Ovary (tissue), 9 donors: Measurements from ENCODE around the gene SH3BGR. TPM values are rescaled to one million over a fixed set of nuclear protein-coding genes. Genes with fewer than 3 reads are reported as not detected.

Source experiments
- DNase-seq, 5 donors: peaks; one replicate each; pipeline ENCODE4 v3.0.0-alpha.2; 2019 to 2020
- H3K27ac ChIP-seq, 2 donors: fragments of 200-600 bp; one replicate each; pipeline versions ENCODE4 v1.5.1 to v1.8.0; 2019 to 2022
- H3K27me3 ChIP-seq: fragments of 200-600 bp; one replicate; pipeline ENCODE4 v1.8.0; 2022
- H3K36me3 ChIP-seq: fragments of 200-600 bp; sonication (generic); one replicate; pipeline ENCODE4 v1.5.1; 2019
- H3K4me1 ChIP-seq: one replicate; pipeline ENCODE4 v1.8.1; 2013; ENCODE audit warnings: mild to moderate bottlenecking, moderate library complexity; ENCODE audit not compliant: insufficient read depth
- H3K4me3 ChIP-seq: fragments of 200-600 bp; sonication (generic); one replicate; pipeline ENCODE4 v1.5.1; 2017
- H3K9me3 ChIP-seq, 2 donors: fragments of 200-600 bp in 1 of 2; sonication (generic) in 1 of 2; one replicate each; pipeline versions ENCODE4 v1.5.1 to v1.8.1; 2013 to 2019; ENCODE audit warnings: mild to moderate bottlenecking in 1 of 2, moderate library complexity in 1 of 2
- EP300 ChIP-seq: sonication (generic); formaldehyde crosslinking; IDR thresholded peaks from one replicate; pipeline ENCODE4 v1.6.1; 2017; ENCODE audit warnings: antibody characterized with exemption
- POLR2A ChIP-seq: fragments of 450-650 bp; IDR thresholded peaks from one replicate; pipeline ENCODE4 v1.6.1; 2017; ENCODE audit warnings: antibody characterized with exemption, mild to moderate bottlenecking, moderate library complexity
- WGBS, 3 donors: extraction: QIAGEN DNeasy Blood & Tissue Kit in 1 of 3; methylation state at CpG; one replicate each; pipeline versions ENCODE4 v1.1.5 to v1.1.7; 2013 to 2017; 5-methylcytosine and 5-hydroxymethylcytosine counted together
- intact Hi-C, 4 donors: fragments of 100-400 bp; cut with DNase I; formaldehyde crosslinking; loops; one replicate each; pipeline versions ENCODE4 v1.11.0 to v1.15.1; 2022 to 2023
- polyA plus RNA-seq, 2 donors: library from polyadenylated mRNA; stranded (reverse); fragments of 200-250 nt in 1 of 2; fragments of 350-450 nt in 1 of 2; fragmentation: Illumina TruSeq in 1 of 2; extraction: RNeasy Lipid Tissue Mini Kit (QIAGEN cat#74804) in 1 of 2; gene quantifications; one replicate each; pipeline ENCODE4 v1.2.3, GENCODE V29; 2013 to 2014
- total RNA-seq, 7 donors: library from RNA; depleted of rRNA in 2 of 7; stranded (reverse); fragments of >200 nt in 2 of 7; fragmentation: NEBNext Ultra II Directional in 3 of 7; extraction: Animal tissue kit (Norgen Biotek cat#: 25700) in 3 of 7; gene quantifications; one replicate each; pipeline versions ENCODE4 v1.1.0 to v1.2.4, GENCODE V29; 2016 to 2023
- TF ChIP-seq, protein P1 (sequence below), 3 donors: fragments of 450-650 bp in 2 of 3; fragments of 200-600 bp in 1 of 3; IDR thresholded peaks; one replicate each; pipeline versions ENCODE4 v1.5.1 to v1.8.0; 2016 to 2022; ENCODE audit warnings: antibody characterized with exemption in 3 of 3, mild to moderate bottlenecking in 1 of 3
- donor health status: DM: no; HTN: no; CAD: no; lungs with moderate emphysema.
- donor health status: DM: no; HTN: no; CAD: no.
- donor health status: Bipolar disorder and iron deficiency.
- donor health status: DM: yes; HTN: yes; CAD: no.
- donor health status: DM: no; HTN: no; CAD: no.
- donor health status: DM: yes; HTN: yes; CAD: no.

SH3BGR gene
- total and polyA plus RNA-seq, 9 donors = 1.1 to 16.2 (median 3.0) TPM

DNA sequence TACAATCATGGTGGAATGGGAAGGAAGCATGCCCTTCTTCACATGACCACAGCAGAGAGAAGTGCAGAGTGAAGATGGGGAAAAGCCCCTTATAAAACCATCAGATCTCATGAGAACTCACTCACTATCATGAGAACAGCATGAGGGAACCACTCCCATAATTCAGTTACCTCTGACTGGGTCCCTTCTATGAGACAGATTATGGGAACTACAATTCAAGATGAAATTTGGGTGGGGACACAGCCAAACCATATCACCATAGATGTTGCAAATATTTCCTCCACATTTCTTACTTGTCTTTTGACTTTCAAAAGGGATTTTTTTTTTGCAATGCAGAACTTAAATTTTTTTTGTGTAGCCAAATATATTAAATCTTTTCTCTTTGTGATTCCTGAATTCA is 14.8 kb downstream of the SH3BGR start:
- Histone ChIP-seq H3K4me1 (no peaks in the 10 kb centered on the region), H3K9me3 (no peaks in the 10 kb centered on the region), H3K27ac (no peak overlapping the region), H3K36me3 (no peaks in the 10 kb centered on the region), H3K27me3 (no peaks in the 10 kb centered on the region), H3K4me3 (no peak overlapping the region)
- no peak for DNase-seq
- TF ChIP-seq EP300 (no peak), POLR2A (no peak)
- TF ChIP-seq, protein P1, sequence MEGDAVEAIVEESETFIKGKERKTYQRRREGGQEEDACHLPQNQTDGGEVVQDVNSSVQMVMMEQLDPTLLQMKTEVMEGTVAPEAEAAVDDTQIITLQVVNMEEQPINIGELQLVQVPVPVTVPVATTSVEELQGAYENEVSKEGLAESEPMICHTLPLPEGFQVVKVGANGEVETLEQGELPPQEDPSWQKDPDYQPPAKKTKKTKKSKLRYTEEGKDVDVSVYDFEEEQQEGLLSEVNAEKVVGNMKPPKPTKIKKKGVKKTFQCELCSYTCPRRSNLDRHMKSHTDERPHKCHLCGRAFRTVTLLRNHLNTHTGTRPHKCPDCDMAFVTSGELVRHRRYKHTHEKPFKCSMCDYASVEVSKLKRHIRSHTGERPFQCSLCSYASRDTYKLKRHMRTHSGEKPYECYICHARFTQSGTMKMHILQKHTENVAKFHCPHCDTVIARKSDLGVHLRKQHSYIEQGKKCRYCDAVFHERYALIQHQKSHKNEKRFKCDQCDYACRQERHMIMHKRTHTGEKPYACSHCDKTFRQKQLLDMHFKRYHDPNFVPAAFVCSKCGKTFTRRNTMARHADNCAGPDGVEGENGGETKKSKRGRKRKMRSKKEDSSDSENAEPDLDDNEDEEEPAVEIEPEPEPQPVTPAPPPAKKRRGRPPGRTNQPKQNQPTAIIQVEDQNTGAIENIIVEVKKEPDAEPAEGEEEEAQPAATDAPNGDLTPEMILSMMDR (IDR thresholded peaks at IDR 0.05) = no peak
- intact Hi-C loops = no loop called here

DNA sequence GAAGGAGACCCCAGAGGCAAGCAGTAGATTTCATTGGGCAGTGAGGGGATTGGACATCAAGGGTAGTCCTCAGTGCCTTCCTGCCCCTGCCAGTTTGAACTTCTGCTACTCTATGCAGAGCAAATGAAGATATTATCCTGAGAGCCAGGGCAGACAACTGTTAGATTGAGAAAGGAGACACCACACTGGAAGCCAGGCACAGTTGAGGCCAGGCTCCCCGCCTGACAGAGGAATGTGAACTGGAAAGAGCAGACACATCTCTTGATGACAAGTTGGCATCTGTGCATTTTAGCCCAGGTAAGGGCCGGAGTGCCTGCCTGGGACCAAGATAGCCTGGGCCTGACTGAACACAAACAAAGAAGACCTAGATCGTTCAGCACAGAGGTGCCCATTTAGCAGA is 16.0 kb downstream of the SH3BGR start:
- Histone ChIP-seq H3K27me3 (no peaks in the 10 kb centered on the region), H3K4me1 (no peaks in the 10 kb centered on the region), H3K4me3 (no peak overlapping the region), H3K36me3 (no peaks in the 10 kb centered on the region), H3K27ac (no peak overlapping the region), H3K9me3 (no peaks in the 10 kb centered on the region)
- intact Hi-C loops = no loop called here
- WGBS, 3 donors = 86 to 90% (median 90%) methylated on average over 3 of the region's 3 CpGs
- no peak for DNase-seq
- no peak for TF ChIP-seq POLR2A
- TF ChIP-seq, protein P1 (IDR thresholded peaks at IDR 0.05) = no peak

DNA sequence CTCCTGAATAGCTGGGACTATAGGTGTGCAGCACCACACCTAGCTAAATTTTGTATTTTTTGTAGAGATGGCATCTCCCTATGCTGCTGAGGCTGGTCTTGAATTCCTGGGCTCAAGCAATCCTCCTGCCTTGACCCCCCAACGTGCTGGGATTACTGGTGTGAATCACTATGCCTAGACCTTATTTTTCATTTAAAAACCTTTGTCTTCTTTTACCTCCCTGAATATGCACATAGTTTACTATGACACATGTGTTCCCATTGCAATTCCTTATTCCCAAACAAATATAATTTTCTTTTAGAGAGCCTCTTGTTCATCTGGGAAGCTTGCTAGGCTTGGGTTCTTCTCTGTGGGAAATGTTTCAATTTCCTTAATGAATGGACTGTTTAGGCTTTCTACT is 16.8 kb downstream of the SH3BGR start:
- Histone ChIP-seq H3K4me1 (no peaks in the 10 kb centered on the region), H3K27ac (no peak overlapping the region), H3K4me3 (no peak overlapping the region), H3K27me3 (no peaks in the 10 kb centered on the region), H3K36me3 (no peaks in the 10 kb centered on the region), H3K9me3 (no peaks in the 10 kb centered on the region)
- intact Hi-C loops = no loop called here
- TF ChIP-seq, protein P1 (IDR thresholded peaks at IDR 0.05) = no peak
- TF ChIP-seq EP300 (no peak), POLR2A (no peak)
- 89 to 95% (median 92%) methylated on average over 1 of the region's 1 CpG for WGBS, 3 donors
- DNase-seq = no peak

DNA sequence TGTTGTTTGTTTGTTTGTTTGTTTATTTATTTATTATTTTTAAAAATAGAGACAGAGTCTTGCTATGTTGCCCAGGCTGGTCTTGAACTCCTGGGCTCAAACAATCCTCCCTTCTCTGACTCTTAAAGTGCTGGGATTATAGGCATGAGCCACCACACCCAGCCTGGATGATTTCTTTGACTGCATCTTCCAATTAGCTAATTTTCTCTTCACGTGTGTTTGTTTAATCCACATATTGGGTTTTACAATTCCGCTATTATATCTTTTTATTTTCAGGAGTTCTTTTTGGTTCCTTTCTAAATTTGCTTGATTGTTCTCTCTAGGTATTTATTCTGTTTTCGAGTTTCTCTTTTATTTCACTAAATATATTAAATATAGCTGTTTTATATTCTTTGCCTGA is 19.8 kb downstream of the SH3BGR start:
- no peak overlapping the region for H3K4me3 ChIP-seq
- no peak for DNase-seq
- no peaks in the 10 kb centered on the region for H3K36me3 ChIP-seq
- TF ChIP-seq, protein P1 (IDR thresholded peaks at IDR 0.05) = no peak
- TF ChIP-seq POLR2A (no peak), EP300 (no peak)
- H3K4me1 ChIP-seq = no peaks in the 10 kb centered on the region
- H3K27ac ChIP-seq = no peak overlapping the region
- H3K27me3 ChIP-seq = no peaks in the 10 kb centered on the region
- no peaks in the 10 kb centered on the region for H3K9me3 ChIP-seq
- WGBS, 3 donors = 93 to 96% (median 93%) methylated on average over 3 of the region's 3 CpGs
- intact Hi-C loops = no loop called here

DNA sequence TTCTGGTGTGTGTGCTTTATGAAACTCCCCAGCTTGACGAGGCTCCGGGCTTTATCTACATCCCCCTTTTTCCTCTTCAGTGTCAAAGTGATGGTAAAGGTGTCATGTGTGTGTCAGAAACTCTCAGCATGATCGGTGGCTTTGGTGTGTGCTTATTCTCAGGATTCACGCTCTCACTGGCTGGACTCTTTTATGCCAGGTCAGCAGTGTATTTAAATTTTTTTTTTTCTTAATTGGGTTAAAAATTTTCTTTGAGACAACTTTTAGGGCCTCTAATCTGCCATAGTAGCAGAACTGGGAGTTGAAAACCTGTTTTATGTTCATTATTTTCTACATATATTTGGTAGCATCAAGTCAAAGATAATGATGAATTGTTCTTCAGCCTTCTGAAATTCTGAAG is 21.0 kb downstream of the SH3BGR start:
- H3K9me3 ChIP-seq = no peaks in the 10 kb centered on the region
- intact Hi-C loops = no loop called here
- WGBS, 3 donors = 86 to 90% (median 87%) methylated on average over 4 of the region's 4 CpGs
- H3K27ac ChIP-seq = no peak overlapping the region
- no peak for DNase-seq
- no peaks in the 10 kb centered on the region for H3K27me3 ChIP-seq
- H3K4me3 ChIP-seq = no peak overlapping the region
- H3K36me3 ChIP-seq = no peaks in the 10 kb centered on the region
- TF ChIP-seq EP300 = no peak
- no peak for TF ChIP-seq POLR2A
- TF ChIP-seq, protein P1 (IDR thresholded peaks at IDR 0.05) = no peak
- H3K4me1 ChIP-seq = no peaks in the 10 kb centered on the region
